ENCODE results near the gene MAP4K1.

MAP4K1 gene

GRCh38 chr19:38543807-38544568, 73.8 kb downstream of the MAP4K1 start:
- no peak for DNase-seq (ENCODE audit: low read depth in 2 of 2)

- no peak for DNase-seq (ENCODE audit: low read depth in 2 of 2)
Observed at GRCh38 chr19:38543286-38543806, 74.4 kb downstream of the MAP4K1 start.

GRCh38 chr19:38542040-38542439, 75.7 kb downstream of the MAP4K1 start:
- DNase-seq (ENCODE audit: low read depth in 2 of 2) = no peak

GRCh38 chr19:38539751-38540150, 78.0 kb downstream of the MAP4K1 start:
- no peak for DNase-seq (ENCODE audit: low read depth in 2 of 2)

GRCh38 chr19:38538793-38539528, 78.8 kb downstream of the MAP4K1 start:
- no peak for DNase-seq (ENCODE audit: low read depth in 2 of 2)

- no peak for DNase-seq (ENCODE audit: low read depth in 2 of 2)
Observed at GRCh38 chr19:38538386-38538785, 79.4 kb downstream of the MAP4K1 start.
